Thoracic aorta endothelial cell (primary cell): Measurements from ENCODE around the gene OGFOD2. TPM values are rescaled to one million over a fixed set of nuclear protein-coding genes. Genes with fewer than 3 reads are reported as not detected.

Experiments used
- small RNA-seq: library from RNA; depleted of rRNA; stranded (forward); fragments of <200 nt; gene quantifications from one replicate; pipeline ENCODE3, GENCODE V24; 2012
- total RNA-seq: library from RNA; depleted of rRNA; stranded (reverse); fragments of >200 nt; gene quantifications from 2 replicates; pipeline ENCODE4 v1.2.3, GENCODE V29; 2012

OGFOD2 gene
- total RNA-seq: 10.4 and 11.8 TPM in 2 replicates

DNA sequence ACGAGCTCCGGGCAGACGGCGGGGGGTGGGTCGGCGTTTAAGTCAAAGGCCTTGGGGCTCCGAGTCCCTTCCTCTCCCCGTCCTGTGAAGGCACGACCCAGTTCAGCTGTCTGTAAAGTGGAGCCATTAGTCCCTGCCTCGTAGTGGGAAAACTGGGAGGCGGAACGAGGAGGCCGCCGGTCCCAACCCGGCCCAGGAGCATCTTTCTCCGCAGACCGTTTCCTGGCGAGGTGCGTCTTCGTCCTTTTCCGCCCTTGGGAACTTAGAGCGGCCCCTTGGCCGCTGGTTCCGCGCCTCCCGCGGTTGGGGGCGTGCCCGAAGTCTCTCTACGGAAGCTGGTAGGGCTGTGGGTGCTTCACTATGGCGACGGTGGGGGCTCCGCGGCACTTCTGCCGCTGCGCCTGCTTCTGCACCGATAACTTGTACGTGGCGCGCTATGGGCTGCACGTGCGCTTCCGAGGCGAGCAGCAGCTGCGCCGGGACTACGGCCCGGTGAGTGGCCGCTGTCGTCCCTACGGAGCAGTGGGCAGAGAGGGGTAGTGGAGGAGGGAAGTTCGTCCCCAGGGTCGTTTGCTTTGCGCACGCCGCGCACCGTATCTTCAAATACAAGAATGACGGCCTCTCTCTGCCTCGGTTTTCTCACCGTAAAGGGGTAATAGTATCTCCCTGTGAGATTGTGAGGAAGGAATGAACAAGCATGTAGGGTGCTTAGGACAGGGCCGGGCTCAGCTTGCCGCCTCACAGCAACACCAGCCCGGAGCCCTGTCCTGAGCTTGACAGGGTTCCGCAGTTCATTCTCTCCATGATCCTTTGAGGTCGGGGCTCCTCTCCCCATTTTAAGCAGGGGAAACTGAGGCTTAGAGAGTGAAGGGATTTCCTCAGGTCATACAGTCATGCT is at the start of gene OGFOD2:
OGFOD2 (plus strand) TSS at position 353 of the 898 bp plus-strand sequence; CDS start at position 361, 8 bp downstream.

DNA sequence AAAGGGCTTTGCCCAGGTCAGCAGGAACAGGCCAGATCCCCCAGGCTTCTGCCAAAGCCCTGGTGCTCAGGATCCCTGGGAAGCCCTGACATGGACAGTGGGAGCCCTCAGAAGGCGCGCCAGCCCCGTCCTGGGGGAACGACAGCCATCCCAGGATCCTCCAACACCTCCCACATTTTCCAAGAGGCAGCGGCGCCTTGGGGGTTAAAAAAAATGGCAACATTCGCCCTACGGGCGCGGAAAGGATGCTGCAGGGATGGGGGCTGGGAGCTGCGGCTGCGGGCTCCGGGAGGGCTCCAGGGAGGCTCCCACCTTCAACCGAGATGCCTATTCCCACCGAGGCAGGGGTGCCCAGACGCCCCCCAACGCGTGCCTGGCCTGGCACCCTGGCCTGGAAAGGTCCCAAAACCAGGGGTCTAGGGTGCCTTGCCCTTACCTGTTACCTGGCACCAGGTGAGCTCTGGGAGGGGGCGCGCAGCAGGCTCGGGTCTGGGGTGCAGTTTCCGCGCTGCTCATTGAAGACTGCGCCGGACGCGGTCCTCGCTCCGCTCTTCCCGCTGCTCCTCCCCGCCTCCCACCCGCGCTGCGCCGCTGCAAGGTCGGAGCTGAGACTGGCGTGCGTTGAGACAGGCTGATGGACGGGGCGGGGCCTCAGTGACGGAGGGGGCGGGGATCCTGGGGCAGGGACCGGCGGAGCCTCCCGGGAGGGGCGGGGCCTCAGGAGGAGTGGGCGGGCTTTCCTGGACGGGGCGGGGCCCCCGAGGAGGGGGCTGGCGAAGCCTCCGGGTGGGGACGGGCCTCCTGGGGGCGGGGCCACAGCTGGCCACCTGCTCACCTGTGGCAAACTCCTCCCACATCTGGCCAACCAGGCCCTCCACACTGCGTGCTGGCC is 8.9 kb upstream of the OGFOD2 start, which contains the start of gene ABCB9:
ABCB9 (minus strand) TSS at position 613 of the 892 bp plus-strand sequence. CDS start 6,228 bp downstream, outside the sequence.

DNA sequence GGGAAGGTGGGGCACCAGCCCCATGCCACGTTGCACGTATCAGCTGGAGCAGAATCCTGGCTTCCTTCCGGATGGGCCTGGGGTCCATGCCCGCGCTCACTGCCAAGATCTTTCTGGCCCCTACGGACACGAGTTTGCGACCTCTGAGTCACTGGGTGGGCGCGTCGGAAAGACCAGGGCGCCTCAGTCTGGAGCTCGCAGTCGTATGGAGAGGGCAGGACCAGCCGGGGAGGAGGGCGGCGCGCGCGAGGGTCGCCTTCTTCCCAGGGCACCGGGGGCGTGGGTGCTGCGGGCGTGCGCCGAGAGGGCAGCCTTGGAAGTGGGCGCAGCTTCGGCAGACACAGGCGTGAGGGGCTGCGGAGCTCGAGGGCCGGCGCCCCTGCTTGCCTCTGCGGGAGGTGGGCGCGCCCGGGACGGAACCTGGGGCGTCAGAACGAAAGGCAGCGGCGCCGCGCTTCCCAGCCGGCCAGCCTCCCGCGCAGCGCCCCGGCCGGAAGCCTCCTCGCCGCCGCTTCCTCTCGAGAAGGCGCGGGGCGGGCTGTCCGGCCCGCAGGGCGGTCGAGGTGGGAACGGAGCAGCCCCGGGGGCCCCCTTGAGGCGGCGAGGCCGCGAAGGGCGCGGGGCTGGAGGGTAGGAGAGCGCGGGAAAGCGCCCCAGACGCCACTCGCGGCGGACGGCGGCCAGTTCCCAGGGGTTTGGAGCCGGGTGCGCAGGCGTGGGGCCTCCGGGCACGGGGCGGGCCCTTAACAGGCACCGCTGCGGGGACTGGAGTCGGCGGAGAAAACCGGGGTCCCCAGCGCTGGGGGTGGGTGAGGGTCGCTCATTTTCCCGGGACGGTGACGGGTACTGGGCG is 5.4 kb downstream of the OGFOD2 start, which contains the start of gene ARL6IP4:
ARL6IP4 (plus strand) TSS at position 499 of the 853 bp plus-strand sequence. CDS start 459 bp downstream, outside the sequence.

Small RNAs within 50 kb of the gene (small RNA-seq; reads per million reads assigned to genes)
- gene ARL6IP4 (not detected), gene MIR4304 (not detected)

Other genes starting within 250 kb of the OGFOD2 start
- gene HCAR1, start 244.4 kb upstream of the OGFOD2 start, total RNA-seq: not detected in 2 replicates
- 67.5 and 71.4 TPM in 2 replicates for gene DENR, start 222.4 kb upstream of the OGFOD2 start, total RNA-seq
- 0.72 and 0.80 TPM in 2 replicates for gene CCDC62, start 200.7 kb upstream of the OGFOD2 start, total RNA-seq
- 82.2 and 93.1 TPM in 2 replicates for gene HIP1R, start 139.8 kb upstream of the OGFOD2 start, total RNA-seq
- gene VPS37B, start 79.1 kb upstream of the OGFOD2 start, total RNA-seq: 41.9 and 42.4 TPM in 2 replicates
- 12.8 and 13.4 TPM in 2 replicates for gene ABCB9, start 8.8 kb upstream of the OGFOD2 start, total RNA-seq
- gene ARL6IP4, start 5.4 kb downstream of the OGFOD2 start, total RNA-seq: 166 and 188 TPM in 2 replicates
- 9.1 and 9.3 TPM in 2 replicates for gene PITPNM2, start 175.8 kb downstream of the OGFOD2 start, total RNA-seq